PC-3 (cell line): Measurements from ENCODE around the gene MYLK. TPM values are rescaled to one million over a fixed set of nuclear protein-coding genes. Genes with fewer than 3 reads are reported as not detected.

Source experiments
- ATAC-seq: fragments of 200-7000 bp; cut with Tn5 transposase; 2 replicates; pipeline ENCODE4 v1.9.1; 2020; ENCODE audit warnings: mild to moderate bottlenecking, moderate library complexity
- BruUV-seq: library from RNA; stranded (reverse); fragments of 400-500 nt; replicated peaks from 2 replicates; lab custom pipeline; 2021; lab: Mats Ljungman, UMichigan
- CTCF ChIA-PET: fragments of 300-600 bp; sonication (Branson Sonifier 250); formaldehyde crosslinking; loops from one replicate; lab custom pipeline; 2022; ENCODE audit warnings: antibody characterized with exemption; lab: Charles Lee
- POLR2A ChIA-PET: fragments of 300-600 bp; sonication (Branson Sonifier 250); formaldehyde crosslinking; loops from one replicate; lab custom pipeline; 2022; ENCODE audit warnings: antibody characterized with exemption; ENCODE audit not compliant: unreplicated experiment; lab: Charles Lee
- DNase-seq: peaks from one replicate; pipeline ENCODE4 v3.0.0-alpha.2; 2015
- H2AFZ ChIP-seq: fragments of 300-600 bp; sonication (generic); 2 replicates; pipeline ENCODE4 v1.6.0; 2016; ENCODE audit warnings: antibody characterized with exemption, low read length
- H3F3A ChIP-seq: fragments of 300-600 bp; sonication (generic); one replicate; pipeline ENCODE4 v1.6.0; 2017; ENCODE audit warnings: antibody characterized with exemption, low read length, control low read depth, mild to moderate bottlenecking; ENCODE audit not compliant: unreplicated experiment
- H3K27ac ChIP-seq: fragments of 300-600 bp; sonication (generic); 2 replicates; pipeline ENCODE4 v1.5.1; 2016; ENCODE audit warnings: mild to moderate bottlenecking, low read length
- H3K27me3 ChIP-seq: fragments of 300-600 bp; sonication (generic); 2 replicates; pipeline ENCODE4 v1.6.1; 2016; ENCODE audit warnings: low read length, mixed read lengths
- H3K36me3 ChIP-seq: fragments of 300-600 bp; sonication (generic); 2 replicates; pipeline ENCODE4 v1.6.1; 2016; ENCODE audit warnings: low read depth, mixed run types, low read length, mixed read lengths
- H3K4me1 ChIP-seq: fragments of 300-600 bp; sonication (generic); 2 replicates; pipeline ENCODE4 v1.5.1; 2016; ENCODE audit warnings: low read length; ENCODE audit not compliant: insufficient read depth
- H3K4me2 ChIP-seq: fragments of 300-600 bp; sonication (generic); 2 replicates; pipeline ENCODE4 v1.6.0; 2016; ENCODE audit warnings: low read length
- H3K4me3 ChIP-seq: fragments of 300-600 bp; sonication (generic); 2 replicates; pipeline ENCODE4 v1.5.1; 2016; ENCODE audit warnings: mild to moderate bottlenecking, low read length, mixed read lengths
- H3K79me2 ChIP-seq: fragments of 300-600 bp; sonication (generic); 2 replicates; pipeline ENCODE4 v1.6.1; 2017; ENCODE audit warnings: low read length, mixed read lengths
- H3K9ac ChIP-seq: fragments of 300-600 bp; sonication (generic); 2 replicates; pipeline ENCODE4 v1.6.0; 2016; ENCODE audit warnings: mild to moderate bottlenecking, low read length
- H3K9me2 ChIP-seq: fragments of 300-600 bp; sonication (generic); replicated peaks from 2 replicates; pipeline ENCODE4 v1.6.1; 2016; ENCODE audit warnings: mixed run types, low read length, mixed read lengths
- H3K9me3 ChIP-seq: fragments of 300-600 bp; sonication (generic); 2 replicates; pipeline ENCODE4 v1.6.1; 2016; ENCODE audit warnings: low read length, mixed read lengths
- H4K20me1 ChIP-seq: fragments of 300-600 bp; sonication (generic); 2 replicates; pipeline ENCODE4 v1.6.1; 2016; ENCODE audit warnings: low read length, mixed read lengths
- CTCF ChIP-seq: fragments of 300-600 bp; sonication (generic); conservative IDR thresholded peaks from 2 replicates; pipeline ENCODE4 v1.5.1; 2017; ENCODE audit warnings: antibody characterized with exemption, low read depth, mild to moderate bottlenecking, low read length
- EZH2 ChIP-seq: fragments of 300-600 bp; sonication (generic); IDR thresholded peaks from one replicate; pipeline ENCODE4 v1.6.1; 2017; ENCODE audit warnings: antibody characterized with exemption, mild to moderate bottlenecking, low read length; ENCODE audit not compliant: unreplicated experiment
- EZH2phosphoT487 ChIP-seq: fragments of 300-600 bp; sonication (generic); IDR thresholded peaks from 2 replicates; pipeline ENCODE4 v1.6.1; 2018; ENCODE audit warnings: mild to moderate bottlenecking, antibody characterized with exemption, low read length, borderline replicate concordance
- intact Hi-C: fragments of 100-400 bp; cut with micrococcal nuclease; formaldehyde crosslinking; loops from 2 replicates; pipeline ENCODE4 v1.9.0; 2023
- total RNA-seq: library from RNA; depleted of rRNA; stranded (reverse); fragments of >200 nt; gene quantifications from 2 replicates; pipeline ENCODE4 v1.2.3, GENCODE V29; 2014

Gene MYLK
- total RNA-seq, 1 experiment from 2014 or later, result 6.9 TPM

GRCh38 chr3:123655400-123655799 lies 228.7 kb downstream of the MYLK start:
- no peak for ATAC-seq
- CTCF ChIA-PET, result no interaction called here
- H3F3A ChIP-seq, result no peaks in the 10 kb centered on the region
- intact Hi-C loops, result loop anchor here (10.0 kb wide), 1 partner anchor 219 kb away; no protein-coding TSS in a partner anchor
- H3K4me2 ChIP-seq, result no peak overlapping the region
- H3K79me2 ChIP-seq, result no peaks in the 10 kb centered on the region
- POLR2A ChIA-PET, result no interaction called here
- no peaks in the 10 kb centered on the region for H3K9me2 ChIP-seq
- H3K9me3 ChIP-seq, result no peaks in the 10 kb centered on the region
- H3K9ac ChIP-seq, result no peak overlapping the region
- H3K4me3 ChIP-seq, result no peak overlapping the region
- DNase-seq, result no peak
- no TSS peak for BruUV-seq
- no peak overlapping the region for H3K27ac ChIP-seq
- no peaks in the 10 kb centered on the region for H3K36me3 ChIP-seq
- H2AFZ ChIP-seq, result no peak overlapping the region
- H3K4me1 ChIP-seq, result 0 out of 2 replicates have a peak, but pooled peaks cover 5% of the 10 kb centered on the region
- no peak for TF ChIP-seq EZH2phosphoT487
- TF ChIP-seq CTCF, result no peak
- no peak for TF ChIP-seq EZH2
- H4K20me1 ChIP-seq, result no peaks in the 10 kb centered on the region
- no peaks in the 10 kb centered on the region for H3K27me3 ChIP-seq

GRCh38 chr3:123653221-123653682 lies 230.9 kb downstream of the MYLK start:
- intact Hi-C loops, result loop anchor here (2.0 to 10.0 kb wide), 3 partner anchors 222 to 424 kb away; no protein-coding TSS in a partner anchor
- TF ChIP-seq CTCF, result no peak
- no peak for TF ChIP-seq EZH2phosphoT487
- no peak for TF ChIP-seq EZH2
- Histone ChIP-seq H3K4me1 (0 out of 2 replicates have a peak, but pooled peaks cover 5% of the 10 kb centered on the region), H3K9me2 (no peaks in the 10 kb centered on the region), H2AFZ (no peak overlapping the region), H3K4me3 (no peak overlapping the region), H3F3A (no peaks in the 10 kb centered on the region), H4K20me1 (no peaks in the 10 kb centered on the region), H3K9ac (no peak overlapping the region), H3K9me3 (no peaks in the 10 kb centered on the region), H3K79me2 (no peaks in the 10 kb centered on the region), H3K27me3 (no peaks in the 10 kb centered on the region), H3K36me3 (no peaks in the 10 kb centered on the region), H3K4me2 (no peak overlapping the region), H3K27ac (no peak overlapping the region)
- ChIA-PET CTCF (interaction anchor here (0.5 to 1.7 kb wide), 2 partner anchors 71 to 394 kb away, joined by 4 to 8 read pairs; no protein-coding TSS in a partner anchor), POLR2A (interaction anchor here (0.7 kb wide), 1 partner anchor 645 kb away, joined by 3 read pairs; no protein-coding TSS in a partner anchor)
- ATAC-seq (peak; percentile 30; the same call in 1 of the 2 replicates), DNase-seq (peak; percentile 30)
- no TSS peak for BruUV-seq

GRCh38 chr3:123652342-123652984 lies 231.7 kb downstream of the MYLK start:
- H3K9me3 ChIP-seq, result no peaks in the 10 kb centered on the region
- H3K9ac ChIP-seq, result no peak overlapping the region
- no peaks in the 10 kb centered on the region for H3K9me2 ChIP-seq
- no peaks in the 10 kb centered on the region for H3K36me3 ChIP-seq
- H3K4me3 ChIP-seq, result no peak overlapping the region
- 0 out of 2 replicates have a peak, but pooled peaks cover under 1% of the 10 kb centered on the region for H3K4me1 ChIP-seq
- POLR2A ChIA-PET, result no interaction called here
- CTCF ChIA-PET, result interaction anchor here (0.6 to 1.4 kb wide), 11 partner anchors 10 to 789 kb away, joined by 3 to 14 read pairs (median 3); partner anchors contain the start of genes CCDC14 and KALRN
- no TSS peak for BruUV-seq
- H2AFZ ChIP-seq, result no peak overlapping the region
- H3K79me2 ChIP-seq, result no peaks in the 10 kb centered on the region
- peak; percentile 87 for DNase-seq
- H3F3A ChIP-seq, result no peaks in the 10 kb centered on the region
- H3K27me3 ChIP-seq, result no peaks in the 10 kb centered on the region
- H3K4me2 ChIP-seq, result no peak overlapping the region
- intact Hi-C loops, result loop anchor here (1.0 to 10.0 kb wide), 5 partner anchors 50 to 425 kb away; no protein-coding TSS in a partner anchor
- no peak overlapping the region for H3K27ac ChIP-seq
- no peaks in the 10 kb centered on the region for H4K20me1 ChIP-seq
- ATAC-seq, result peak; percentile 94
- TF ChIP-seq EZH2phosphoT487 (no peak), CTCF (peak; percentile 99), EZH2 (no peak)
